Erythroblast (primary cell): ENCODE measurements around the gene KLF4.

Experiments
- GATA1 ChIP-seq: IDR thresholded peaks from 2 replicates; pipeline ENCODE4 v1.6.1; 2011; ENCODE audit warnings: low read depth, mild to moderate bottlenecking, control low read depth, low read length, moderate library complexity
- POLR2A ChIP-seq: IDR thresholded peaks from 2 replicates; pipeline ENCODE4 v1.6.1; 2011; ENCODE audit warnings: mild to moderate bottlenecking, low read length

GRCh38 chr9:107484117-107484723 is 5.3 kb downstream of the KLF4 start:
- no peak for TF ChIP-seq POLR2A
- no peak for TF ChIP-seq GATA1
